Activated CD4-positive, alpha-beta T cell treated with anti-CD3 and anti-CD28 coated beads, Interleukin-2, amount 10 ng/mL, durations not matched to agents 7 days and 5 days (primary cell): ENCODE data around the gene TMEM183A. TPM values are rescaled to one million over a fixed set of nuclear protein-coding genes. Genes with fewer than 3 reads are reported as not detected.
"Not testable (repeated sequence)": the region's sequence is repeated elsewhere in the genome, so short reads cannot be mapped to it uniquely, and the experiment has no call there.

Experiments
- CTCF ChIA-PET: fragments of 350-600 bp; sonication (Branson Sonifier 250); formaldehyde crosslinking; loops from one replicate; lab custom pipeline; 2021; ENCODE audit warnings: antibody characterized with exemption; lab: Charles Lee
- POLR2A ChIA-PET: fragments of 350-600 bp; sonication (Branson Sonifier 250); formaldehyde crosslinking; loops from one replicate; lab custom pipeline; 2021; ENCODE audit warnings: antibody characterized with exemption; lab: Charles Lee
- DNase-seq: peaks from one replicate; pipeline ENCODE4 v3.0.0-alpha.2; 2020
- H3K27ac Mint-ChIP-seq: one replicate; pipeline ENCODE4 v1.8.0; 2021; ENCODE audit warnings: mild to moderate bottlenecking, moderate library complexity, mixed read lengths
- H3K27me3 Mint-ChIP-seq: one replicate; pipeline ENCODE4 v1.8.0; 2021; ENCODE audit warnings: mixed read lengths
- H3K36me3 Mint-ChIP-seq: one replicate; pipeline ENCODE4 v1.8.0; 2021; ENCODE audit warnings: low read depth, mixed read lengths
- H3K4me1 Mint-ChIP-seq: one replicate; pipeline ENCODE4 v1.8.0; 2021; ENCODE audit warnings: mixed read lengths
- H3K4me3 Mint-ChIP-seq: one replicate; pipeline ENCODE4 v1.8.0; 2021; ENCODE audit warnings: mild to moderate bottlenecking, moderate library complexity, mixed read lengths
- H3K9me3 Mint-ChIP-seq: one replicate; pipeline ENCODE4 v1.8.0; 2021; ENCODE audit warnings: mixed read lengths
- total RNA-seq, 2 experiments: library from RNA; stranded (reverse); gene quantifications; one replicate each; pipeline ENCODE4 v1.2.3, GENCODE V29; 2021

The TMEM183A gene
- total RNA-seq, 2 experiments from 2014 or later, result 68.3 to 72.2 TPM

- peaks cover 36% of the 10 kb centered on the region for H3K4me1 Mint-ChIP-seq
- ChIA-PET POLR2A (interaction anchor here (0.7 kb wide), 1 partner anchor 25 kb away, joined by 3 read pairs; no protein-coding TSS in a partner anchor), CTCF (interaction anchor here (0.5 to 2.0 kb wide), 10 partner anchors 11 to 84 kb away, joined by 3 to 8 read pairs (median 4); partner anchors contain the start of gene TMEM183A)
- no peaks in the 10 kb centered on the region for H3K27me3 Mint-ChIP-seq
- no peak for DNase-seq
- peaks cover 6% of the 10 kb centered on the region for H3K36me3 Mint-ChIP-seq
- peak overlapping the region; percentile 96 for H3K27ac Mint-ChIP-seq
- H3K4me3 Mint-ChIP-seq, result peak overlapping the region; percentile 88
- H3K9me3 Mint-ChIP-seq, result no peaks in the 10 kb centered on the region
These were observed 38.8 kb upstream of the TMEM183A start for GRCh38 chr1:202968351-202968750.

- H3K4me3 Mint-ChIP-seq, result no peak overlapping the region
- H3K36me3 Mint-ChIP-seq, result peaks cover 5% of the 10 kb centered on the region
- ChIA-PET CTCF (interaction anchor here (1.0 to 2.0 kb wide), 7 partner anchors 10 to 53 kb away, joined by 3 to 8 read pairs (median 4); partner anchors contain the start of gene TMEM183A), POLR2A (no interaction called here)
- H3K4me1 Mint-ChIP-seq, result peaks cover 36% of the 10 kb centered on the region
- DNase-seq, result peak; percentile 52
- peaks cover 4% of the 10 kb centered on the region for H3K27me3 Mint-ChIP-seq
- H3K27ac Mint-ChIP-seq, result peak overlapping the region; percentile 46
- no peaks in the 10 kb centered on the region for H3K9me3 Mint-ChIP-seq
These were observed 38.3 kb upstream of the TMEM183A start for GRCh38 chr1:202968895-202969295.

- H3K4me3 Mint-ChIP-seq, result no peak overlapping the region
- no peak overlapping the region for H3K27ac Mint-ChIP-seq
- H3K36me3 Mint-ChIP-seq, result no peaks in the 10 kb centered on the region
- no peaks in the 10 kb centered on the region for H3K9me3 Mint-ChIP-seq
- H3K27me3 Mint-ChIP-seq, result peaks cover 15% of the 10 kb centered on the region
- ChIA-PET POLR2A (interaction anchor here (0.6 kb wide), 1 partner anchor 18 kb away, joined by 4 read pairs; no protein-coding TSS in a partner anchor), CTCF (interaction anchor here (0.6 to 1.4 kb wide), 2 partner anchors 18 to 873 kb away, joined by 3 to 5 read pairs; no protein-coding TSS in a partner anchor)
- H3K4me1 Mint-ChIP-seq, result peaks cover 18% of the 10 kb centered on the region
- no peak for DNase-seq
These were observed 35.1 kb upstream of the TMEM183A start for GRCh38 chr1:202972046-202972445.

GRCh38 chr1:202974856-202975255 lies 32.3 kb upstream of the TMEM183A start:
- DNase-seq, result no peak
- Mint-ChIP-seq H3K27me3 (peaks cover 31% of the 10 kb centered on the region), H3K4me1 (no peaks in the 10 kb centered on the region), H3K9me3 (no peaks in the 10 kb centered on the region), H3K4me3 (no peak overlapping the region), H3K27ac (no peak overlapping the region), H3K36me3 (no peaks in the 10 kb centered on the region)
- ChIA-PET CTCF (interaction anchor here (0.5 kb wide), 1 partner anchor 189 kb away, joined by 3 read pairs; no protein-coding TSS in a partner anchor), POLR2A (no interaction called here)

GRCh38 chr1:202976633-202977032 lies 30.5 kb upstream of the TMEM183A start:
- no peak overlapping the region for H3K4me3 Mint-ChIP-seq
- H3K4me1 Mint-ChIP-seq, result no peaks in the 10 kb centered on the region
- peaks cover 37% of the 10 kb centered on the region for H3K27me3 Mint-ChIP-seq
- H3K27ac Mint-ChIP-seq, result no peak overlapping the region
- ChIA-PET POLR2A (no interaction called here), CTCF (interaction anchor here (0.6 kb wide), 1 partner anchor 195 kb away, joined by 3 read pairs; no protein-coding TSS in a partner anchor)
- no peak for DNase-seq
- H3K9me3 Mint-ChIP-seq, result no peaks in the 10 kb centered on the region
- H3K36me3 Mint-ChIP-seq, result no peaks in the 10 kb centered on the region

- H3K27me3 Mint-ChIP-seq, result peaks cover 30% of the 10 kb centered on the region
- no peak overlapping the region for H3K27ac Mint-ChIP-seq
- no peaks in the 10 kb centered on the region for H3K9me3 Mint-ChIP-seq
- ChIA-PET POLR2A (no interaction called here), CTCF (interaction anchor here (1.7 kb wide), 1 partner anchor 11 kb away, joined by 6 read pairs; no protein-coding TSS in a partner anchor)
- no peaks in the 10 kb centered on the region for H3K4me1 Mint-ChIP-seq
- no peaks in the 10 kb centered on the region for H3K36me3 Mint-ChIP-seq
- DNase-seq, result no peak
- no peak overlapping the region for H3K4me3 Mint-ChIP-seq
These were observed 27.7 kb upstream of the TMEM183A start for GRCh38 chr1:202979459-202979858.

GRCh38 chr1:202981939-202982338 lies 25.2 kb upstream of the TMEM183A start:
- H3K27ac Mint-ChIP-seq, result no peak overlapping the region

GRCh38 chr1:202982715-202983430 lies 24.3 kb upstream of the TMEM183A start:
- H3K27ac Mint-ChIP-seq, result no peak overlapping the region
- H3K9me3 Mint-ChIP-seq, result no peaks in the 10 kb centered on the region
- CTCF ChIA-PET, result interaction anchor here (0.6 to 0.8 kb wide), 2 partner anchors 16 to 62 kb away, joined by 3 to 4 read pairs; partner anchors contain the start of gene CYB5R1
- peaks cover 17% of the 10 kb centered on the region for H3K27me3 Mint-ChIP-seq
- H3K4me1 Mint-ChIP-seq, result peaks cover 1% of the 10 kb centered on the region
- no peak overlapping the region for H3K4me3 Mint-ChIP-seq
- H3K36me3 Mint-ChIP-seq, result no peaks in the 10 kb centered on the region
- POLR2A ChIA-PET, result interaction anchor here (0.7 kb wide), 1 partner anchor 97 kb away, joined by 8 read pairs; no protein-coding TSS in a partner anchor
- no peak for DNase-seq

More at GRCh38 chr1:202981939-202982338, 25.2 kb upstream of the TMEM183A start:
- DNase-seq, result no peak
- H3K27me3 Mint-ChIP-seq, result peaks cover 24% of the 10 kb centered on the region
- no peak overlapping the region for H3K4me3 Mint-ChIP-seq
- ChIA-PET CTCF (interaction anchor here (0.6 to 0.9 kb wide), 3 partner anchors 15 to 79 kb away, joined by 3 to 4 read pairs (median 3); partner anchors contain the start of gene CYB5R1), POLR2A (no interaction called here)
- H3K9me3 Mint-ChIP-seq, result no peaks in the 10 kb centered on the region
- peaks cover 1% of the 10 kb centered on the region for H3K4me1 Mint-ChIP-seq
- H3K36me3 Mint-ChIP-seq, result no peaks in the 10 kb centered on the region

GRCh38 chr1:202986120-202986519 lies 21.1 kb upstream of the TMEM183A start:
- peaks cover 13% of the 10 kb centered on the region for H3K27me3 Mint-ChIP-seq
- DNase-seq, H3K9me3 Mint-ChIP-seq, POLR2A ChIA-PET, H3K27ac Mint-ChIP-seq, H3K4me1 Mint-ChIP-seq, H3K4me3 Mint-ChIP-seq, CTCF ChIA-PET, H3K36me3 Mint-ChIP-seq: not testable (repeated sequence)

GRCh38 chr1:202987255-202987654 lies 19.9 kb upstream of the TMEM183A start:
- ChIA-PET CTCF (interaction anchor here (0.6 to 1.7 kb wide), 6 partner anchors 12 to 645 kb away, joined by 3 to 5 read pairs (median 3); partner anchors contain the start of gene TMEM183A), POLR2A (no interaction called here)
- H3K36me3 Mint-ChIP-seq, result no peaks in the 10 kb centered on the region
- peaks cover 23% of the 10 kb centered on the region for H3K27me3 Mint-ChIP-seq
- H3K27ac Mint-ChIP-seq, result no peak overlapping the region
- H3K4me3 Mint-ChIP-seq, result no peak overlapping the region
- no peaks in the 10 kb centered on the region for H3K9me3 Mint-ChIP-seq
- peaks cover 1% of the 10 kb centered on the region for H3K4me1 Mint-ChIP-seq
- no peak for DNase-seq

GRCh38 chr1:202987922-202988583 lies 19.1 kb upstream of the TMEM183A start:
- POLR2A ChIA-PET, result no interaction called here
- no peaks in the 10 kb centered on the region for H3K36me3 Mint-ChIP-seq

GRCh38 chr1:202989879-202990278 lies 17.3 kb upstream of the TMEM183A start:
- no peak for DNase-seq
- H3K9me3 Mint-ChIP-seq, result no peaks in the 10 kb centered on the region
- H3K27ac Mint-ChIP-seq, result no peak overlapping the region
- no peak overlapping the region for H3K4me3 Mint-ChIP-seq
- ChIA-PET CTCF (interaction anchor here (1.3 to 2.6 kb wide), 3 partner anchors 9 to 50 kb away, joined by 3 to 6 read pairs (median 3); partner anchors contain the start of gene TMEM183A), POLR2A (interaction anchor here (0.7 kb wide), 1 partner anchor 18 kb away, joined by 4 read pairs; no protein-coding TSS in a partner anchor)
- peaks cover 38% of the 10 kb centered on the region for H3K27me3 Mint-ChIP-seq
- no peaks in the 10 kb centered on the region for H3K36me3 Mint-ChIP-seq
- H3K4me1 Mint-ChIP-seq, result peaks cover 1% of the 10 kb centered on the region

More at GRCh38 chr1:202987922-202988583, 19.1 kb upstream of the TMEM183A start:
- DNase-seq, result no peak
- Mint-ChIP-seq H3K4me3 (no peak overlapping the region), H3K4me1 (peaks cover 1% of the 10 kb centered on the region), H3K9me3 (no peaks in the 10 kb centered on the region), H3K27ac (no peak overlapping the region), H3K27me3 (peaks cover 26% of the 10 kb centered on the region)
- CTCF ChIA-PET, result interaction anchor here (0.6 to 1.7 kb wide), 6 partner anchors 9 to 645 kb away, joined by 3 to 4 read pairs (median 4); partner anchors contain the start of gene TMEM183A
